Stimulated activated CD4-positive, alpha-beta T cell treated with anti-CD3 and anti-CD28 coated beads, Interleukin-1b, Interleukin-23, amount 100 ng/mL, for 24 hours (primary cell): ENCODE data around the gene RHPN2.
"Not testable (repeated sequence)": the region's sequence is repeated elsewhere in the genome, so short reads cannot be mapped to it uniquely, and the experiment has no call there.

Experiments
- DNase-seq, 4 experiments: peaks; one replicate each; pipeline ENCODE4 v3.0.0-alpha.2; 2020; ENCODE audit warnings: low read depth in 4 of 4, low spot score in 1 of 4

Gene RHPN2

DNA sequence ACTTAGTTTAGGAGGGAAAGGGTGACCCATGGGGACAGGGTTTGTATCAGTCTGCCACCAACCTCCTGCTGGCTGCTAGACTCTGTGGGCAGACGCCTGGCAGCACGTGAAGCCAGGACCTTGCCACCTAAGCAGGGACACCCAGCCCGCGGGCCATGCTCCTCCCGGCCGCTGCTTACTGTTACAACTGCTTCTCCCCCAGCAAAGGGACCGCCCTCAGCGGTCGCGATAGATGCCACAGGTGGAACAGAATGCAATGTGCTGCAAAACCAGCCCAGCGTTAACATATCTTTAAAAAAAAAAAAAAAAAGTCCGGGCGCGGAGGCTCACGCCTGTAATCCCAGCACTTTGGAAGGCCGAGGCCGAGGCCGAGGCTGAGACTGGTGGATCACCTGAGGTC, 1.9 kb upstream of the RHPN2 start:
- DNase-seq: no peak

GRCh38 chr19:33064458-33064791, 263 bp downstream of the RHPN2 start:
- no peak for DNase-seq

GRCh38 chr19:33063753-33064457, 783 bp downstream of the RHPN2 start:
- no peak for DNase-seq

DNA sequence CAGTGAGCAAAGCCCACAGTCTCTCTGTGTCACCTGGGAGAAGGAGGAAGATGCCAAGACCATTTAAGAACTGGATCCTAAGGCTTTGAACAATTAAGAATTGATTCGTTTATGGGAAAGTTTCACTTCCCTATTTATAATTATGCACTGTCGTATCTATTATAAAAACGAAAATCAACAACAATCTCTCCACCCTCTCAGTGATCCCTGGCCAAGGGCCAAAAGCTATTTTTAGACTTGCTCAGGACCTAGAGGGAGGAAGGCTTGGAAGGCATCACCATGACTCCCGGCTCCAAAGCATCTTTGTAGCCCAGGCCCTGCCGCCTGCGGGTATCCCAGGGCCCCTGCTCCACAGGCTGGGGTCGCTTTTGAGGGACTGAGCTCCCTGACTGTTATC, 1.3 kb downstream of the RHPN2 start:
- no peak for DNase-seq

DNA sequence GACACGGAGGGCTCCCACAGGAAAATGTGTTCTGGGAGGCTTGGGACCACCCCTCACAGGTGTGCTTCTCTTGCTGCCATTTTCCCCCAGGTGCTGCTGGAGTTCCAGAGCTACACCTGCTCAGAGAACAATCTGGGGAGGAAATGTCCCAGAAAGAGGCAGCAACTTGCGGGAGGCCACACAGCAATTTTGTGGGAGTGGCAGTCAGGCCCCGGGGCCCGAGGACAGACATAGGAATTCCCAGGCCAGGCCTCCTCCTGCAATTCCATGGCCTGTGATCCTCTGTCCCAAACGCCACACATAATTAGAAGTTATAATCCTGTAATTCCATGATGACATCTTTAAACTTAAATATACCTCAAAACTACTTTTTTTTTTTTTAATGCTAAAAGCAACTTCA, 1.8 kb downstream of the RHPN2 start:
- no peak for DNase-seq

DNA sequence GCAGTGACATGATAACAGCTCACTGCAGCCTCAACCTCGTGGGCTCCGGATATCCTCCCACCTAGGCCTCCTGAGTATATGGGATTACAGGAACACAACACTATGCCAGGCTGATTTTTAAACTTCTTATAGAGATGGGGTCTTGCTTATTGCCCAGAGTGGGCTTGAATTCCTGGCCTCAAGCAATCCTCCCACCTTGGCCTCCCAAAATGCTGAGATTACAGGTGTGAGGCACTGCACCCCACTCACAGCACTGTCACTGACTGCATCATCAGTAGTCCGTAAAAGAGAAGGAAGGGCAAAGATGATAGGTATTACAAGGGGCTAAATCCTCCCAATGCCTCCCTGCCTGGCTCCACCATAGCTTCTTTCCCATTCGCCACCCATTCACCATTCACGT, 4.1 kb downstream of the RHPN2 start:
- DNase-seq: no peak

DNA sequence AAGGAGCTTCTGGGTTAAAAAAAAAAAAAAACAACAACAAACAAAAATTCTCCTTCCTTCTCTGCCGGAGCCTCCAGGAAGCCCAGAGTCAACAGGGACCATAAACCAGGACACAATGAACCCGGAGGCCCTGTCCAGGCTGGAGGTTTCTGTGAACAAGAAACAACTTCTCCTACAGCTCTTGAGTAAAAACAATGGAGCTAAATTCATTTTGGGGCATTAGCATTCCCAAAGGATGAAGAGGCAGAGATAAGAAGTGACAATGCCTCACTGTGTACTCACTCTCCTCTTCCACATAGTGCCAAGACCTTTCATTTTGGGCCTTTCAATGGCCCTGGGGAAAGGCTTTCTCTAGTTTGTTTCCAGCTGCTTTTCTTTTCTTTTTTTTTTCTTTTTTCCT, 9.0 kb downstream of the RHPN2 start:
- DNase-seq: no peak

GRCh38 chr19:33054623-33055022, 10.1 kb downstream of the RHPN2 start:
- DNase-seq: no peak

DNA sequence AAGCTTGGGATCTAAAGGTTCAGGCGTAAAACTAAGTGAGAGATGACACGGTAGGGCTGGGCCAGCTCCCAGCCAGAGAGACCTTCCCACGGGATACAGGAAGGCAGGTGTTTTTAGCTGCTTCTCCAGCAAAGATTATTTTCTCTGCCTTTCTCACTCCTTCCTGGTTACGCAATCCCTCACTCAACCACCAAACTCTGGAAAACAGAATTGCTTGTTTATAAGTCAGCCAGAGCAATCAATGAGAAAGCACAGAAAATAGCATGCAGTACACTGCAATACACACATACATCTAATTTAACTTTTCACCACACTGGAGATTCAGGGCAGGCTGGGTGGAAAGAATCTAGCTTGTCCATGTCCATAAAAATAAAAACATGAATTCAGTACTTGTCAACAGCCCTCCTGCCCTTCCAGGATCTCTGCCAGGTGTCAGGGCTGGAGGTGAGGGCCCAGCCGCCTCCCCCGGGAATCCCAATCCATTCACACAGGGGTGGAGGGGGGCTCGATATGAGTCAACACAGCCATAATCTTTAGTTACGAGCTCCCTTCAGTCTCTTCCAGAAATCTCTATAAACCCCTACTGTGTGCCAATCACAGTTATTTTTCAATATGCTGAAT, 12.2 kb downstream of the RHPN2 start:
- no peak for DNase-seq

GRCh38 chr19:33050110-33050509, 14.6 kb downstream of the RHPN2 start:
- no peak for DNase-seq

- DNase-seq: no peak
These were observed 15.6 kb downstream of the RHPN2 start for GRCh38 chr19:33048806-33049676.

GRCh38 chr19:33047422-33047821, 17.3 kb downstream of the RHPN2 start:
- no peak for DNase-seq

GRCh38 chr19:33041828-33042160, 22.9 kb downstream of the RHPN2 start:
- not testable (repeated sequence) for DNase-seq

GRCh38 chr19:33040994-33041827, 23.5 kb downstream of the RHPN2 start:
- no peak for DNase-seq

- DNase-seq: no peak
These were observed 24.9 kb downstream of the RHPN2 start for GRCh38 chr19:33039815-33040214.

DNA sequence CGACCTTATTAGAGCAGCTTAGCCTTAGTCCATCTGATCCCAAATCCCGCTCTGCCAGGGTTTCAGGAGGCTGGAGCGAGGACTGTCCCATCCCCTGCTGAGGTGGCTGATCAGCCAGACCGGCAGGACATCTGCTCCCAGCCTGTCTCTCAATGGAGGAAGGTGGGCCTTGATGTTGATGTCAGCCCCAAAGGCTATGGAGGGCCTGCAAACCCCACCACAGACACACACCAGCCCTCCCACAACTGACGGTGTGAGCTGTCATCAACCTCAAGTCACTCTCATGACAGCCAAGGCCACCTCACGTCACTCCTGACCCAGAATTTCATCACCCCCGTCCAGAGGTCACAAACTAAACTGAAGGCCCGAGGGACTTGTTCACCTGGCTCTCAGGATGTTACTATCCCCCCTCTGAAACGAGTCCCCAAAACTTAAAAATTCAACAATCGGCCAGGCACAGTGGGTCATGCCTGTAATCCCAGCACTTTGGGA, 25.5 kb downstream of the RHPN2 start:
- no peak for DNase-seq

DNA sequence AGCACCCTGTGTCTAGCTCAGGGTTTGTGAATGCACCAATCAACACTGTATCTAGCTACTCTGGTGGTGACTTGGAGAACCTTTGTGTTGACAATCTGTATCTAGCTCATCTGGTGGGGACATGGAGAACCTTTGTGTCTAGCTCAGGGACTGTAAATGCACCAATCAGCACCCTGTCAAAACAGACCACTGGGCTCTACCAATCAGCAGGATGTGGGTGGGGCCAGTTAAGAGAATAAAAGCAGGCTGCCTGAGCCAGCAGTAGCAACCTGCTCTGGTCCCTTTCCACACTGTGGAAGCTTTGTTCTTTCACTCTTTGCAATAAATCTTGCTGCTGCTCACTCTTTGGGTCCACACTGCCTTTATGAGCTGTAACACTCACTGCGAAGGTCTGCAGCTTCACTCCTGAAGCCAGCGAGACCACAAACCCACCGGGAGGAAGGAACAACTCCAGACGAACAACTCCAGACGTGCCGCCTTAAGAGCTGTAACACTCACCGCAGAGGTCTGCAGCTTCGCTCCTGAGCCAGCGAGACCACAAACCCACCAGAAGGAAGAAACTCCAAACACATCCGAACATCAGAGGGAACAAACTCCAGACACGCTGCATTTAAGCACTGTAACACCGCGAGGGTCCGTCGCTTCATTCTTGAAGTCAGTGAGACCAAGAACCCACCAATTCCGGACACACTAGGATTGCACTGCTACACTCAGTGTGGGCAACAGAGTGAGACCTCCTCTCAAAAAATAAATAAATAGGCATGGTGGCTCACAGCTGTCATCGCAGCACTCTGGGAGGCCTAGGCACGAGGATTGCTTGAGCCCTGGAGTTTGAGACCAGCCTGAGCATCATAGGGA, 27.3 kb downstream of the RHPN2 start:
- peak in 1 of 4 experiments; percentile 4 for DNase-seq

GRCh38 chr19:33036370-33037167, 28.1 kb downstream of the RHPN2 start:
- not testable (repeated sequence) for DNase-seq

- no peak for DNase-seq
These were observed 29.2 kb downstream of the RHPN2 start for GRCh38 chr19:33035461-33035860.
